PC-3 (cell line): ENCODE data around the gene ST6GALNAC6. TPM values are rescaled to one million over a fixed set of nuclear protein-coding genes. Genes with fewer than 3 reads are reported as not detected.
"Not testable (repeated sequence)": the region's sequence is repeated elsewhere in the genome, so short reads cannot be mapped to it uniquely, and the experiment has no call there.

Source experiments
- ATAC-seq: fragments of 200-7000 bp; cut with Tn5 transposase; 2 replicates; pipeline ENCODE4 v1.9.1; 2020; ENCODE audit warnings: mild to moderate bottlenecking, moderate library complexity
- BruUV-seq: library from RNA; stranded (reverse); fragments of 400-500 nt; replicated peaks from 2 replicates; lab custom pipeline; 2021; lab: Mats Ljungman, UMichigan
- CTCF ChIA-PET: fragments of 300-600 bp; sonication (Branson Sonifier 250); formaldehyde crosslinking; loops from one replicate; lab custom pipeline; 2022; ENCODE audit warnings: antibody characterized with exemption; lab: Charles Lee
- POLR2A ChIA-PET: fragments of 300-600 bp; sonication (Branson Sonifier 250); formaldehyde crosslinking; loops from one replicate; lab custom pipeline; 2022; ENCODE audit warnings: antibody characterized with exemption; ENCODE audit not compliant: unreplicated experiment; lab: Charles Lee
- DNase-seq: peaks from one replicate; pipeline ENCODE4 v3.0.0-alpha.2; 2015
- H2AFZ ChIP-seq: fragments of 300-600 bp; sonication (generic); 2 replicates; pipeline ENCODE4 v1.6.0; 2016; ENCODE audit warnings: antibody characterized with exemption, low read length
- H3F3A ChIP-seq: fragments of 300-600 bp; sonication (generic); one replicate; pipeline ENCODE4 v1.6.0; 2017; ENCODE audit warnings: antibody characterized with exemption, low read length, control low read depth, mild to moderate bottlenecking; ENCODE audit not compliant: unreplicated experiment
- H3K27ac ChIP-seq: fragments of 300-600 bp; sonication (generic); 2 replicates; pipeline ENCODE4 v1.5.1; 2016; ENCODE audit warnings: mild to moderate bottlenecking, low read length
- H3K27me3 ChIP-seq: fragments of 300-600 bp; sonication (generic); 2 replicates; pipeline ENCODE4 v1.6.1; 2016; ENCODE audit warnings: low read length, mixed read lengths
- H3K36me3 ChIP-seq: fragments of 300-600 bp; sonication (generic); 2 replicates; pipeline ENCODE4 v1.6.1; 2016; ENCODE audit warnings: low read depth, mixed run types, low read length, mixed read lengths
- H3K4me1 ChIP-seq: fragments of 300-600 bp; sonication (generic); 2 replicates; pipeline ENCODE4 v1.5.1; 2016; ENCODE audit warnings: low read length; ENCODE audit not compliant: insufficient read depth
- H3K4me2 ChIP-seq: fragments of 300-600 bp; sonication (generic); 2 replicates; pipeline ENCODE4 v1.6.0; 2016; ENCODE audit warnings: low read length
- H3K4me3 ChIP-seq: fragments of 300-600 bp; sonication (generic); 2 replicates; pipeline ENCODE4 v1.5.1; 2016; ENCODE audit warnings: mild to moderate bottlenecking, low read length, mixed read lengths
- H3K79me2 ChIP-seq: fragments of 300-600 bp; sonication (generic); 2 replicates; pipeline ENCODE4 v1.6.1; 2017; ENCODE audit warnings: low read length, mixed read lengths
- H3K9ac ChIP-seq: fragments of 300-600 bp; sonication (generic); 2 replicates; pipeline ENCODE4 v1.6.0; 2016; ENCODE audit warnings: mild to moderate bottlenecking, low read length
- H3K9me2 ChIP-seq: fragments of 300-600 bp; sonication (generic); replicated peaks from 2 replicates; pipeline ENCODE4 v1.6.1; 2016; ENCODE audit warnings: mixed run types, low read length, mixed read lengths
- H3K9me3 ChIP-seq: fragments of 300-600 bp; sonication (generic); 2 replicates; pipeline ENCODE4 v1.6.1; 2016; ENCODE audit warnings: low read length, mixed read lengths
- H4K20me1 ChIP-seq: fragments of 300-600 bp; sonication (generic); 2 replicates; pipeline ENCODE4 v1.6.1; 2016; ENCODE audit warnings: low read length, mixed read lengths
- EZH2 ChIP-seq: fragments of 300-600 bp; sonication (generic); IDR thresholded peaks from one replicate; pipeline ENCODE4 v1.6.1; 2017; ENCODE audit warnings: antibody characterized with exemption, mild to moderate bottlenecking, low read length; ENCODE audit not compliant: unreplicated experiment
- EZH2phosphoT487 ChIP-seq: fragments of 300-600 bp; sonication (generic); IDR thresholded peaks from 2 replicates; pipeline ENCODE4 v1.6.1; 2018; ENCODE audit warnings: mild to moderate bottlenecking, antibody characterized with exemption, low read length, borderline replicate concordance
- intact Hi-C: fragments of 100-400 bp; cut with micrococcal nuclease; formaldehyde crosslinking; loops from 2 replicates; pipeline ENCODE4 v1.9.0; 2023
- total RNA-seq: library from RNA; depleted of rRNA; stranded (reverse); fragments of >200 nt; gene quantifications from 2 replicates; pipeline ENCODE4 v1.2.3, GENCODE V29; 2014
- TF ChIP-seq, protein P1 (sequence below): fragments of 300-600 bp; sonication (generic); conservative IDR thresholded peaks from 2 replicates; pipeline ENCODE4 v1.5.1; 2017; ENCODE audit warnings: antibody characterized with exemption, low read depth, mild to moderate bottlenecking, low read length

Gene ST6GALNAC6
- total RNA-seq, 1 experiment from 2014 or later = 14.5 TPM

GRCh38 chr9:127872369-127873222, 26.8 kb downstream of the ST6GALNAC6 start:
- Histone ChIP-seq H3K4me2 (no peak overlapping the region), H3K79me2 (peaks cover 16% of the 10 kb centered on the region), H3K9me3 (no peaks in the 10 kb centered on the region), H2AFZ (no peak overlapping the region), H3K36me3 (no peaks in the 10 kb centered on the region), H3K27ac (no peak overlapping the region), H3K4me1 (peaks cover 12% of the 10 kb centered on the region), H3F3A (no peaks in the 10 kb centered on the region), H4K20me1 (no peaks in the 10 kb centered on the region), H3K9me2 (no peaks in the 10 kb centered on the region), H3K27me3 (no peaks in the 10 kb centered on the region), H3K9ac (no peak overlapping the region), H3K4me3 (no peak overlapping the region)
- ChIA-PET CTCF (no interaction called here), POLR2A (no interaction called here)
- intact Hi-C loops = no loop called here
- BruUV-seq = no TSS peak
- DNase-seq = no peak
- ATAC-seq = no peak
- TF ChIP-seq EZH2 = no peak
- TF ChIP-seq EZH2phosphoT487 = no peak
- TF ChIP-seq, protein P1, sequence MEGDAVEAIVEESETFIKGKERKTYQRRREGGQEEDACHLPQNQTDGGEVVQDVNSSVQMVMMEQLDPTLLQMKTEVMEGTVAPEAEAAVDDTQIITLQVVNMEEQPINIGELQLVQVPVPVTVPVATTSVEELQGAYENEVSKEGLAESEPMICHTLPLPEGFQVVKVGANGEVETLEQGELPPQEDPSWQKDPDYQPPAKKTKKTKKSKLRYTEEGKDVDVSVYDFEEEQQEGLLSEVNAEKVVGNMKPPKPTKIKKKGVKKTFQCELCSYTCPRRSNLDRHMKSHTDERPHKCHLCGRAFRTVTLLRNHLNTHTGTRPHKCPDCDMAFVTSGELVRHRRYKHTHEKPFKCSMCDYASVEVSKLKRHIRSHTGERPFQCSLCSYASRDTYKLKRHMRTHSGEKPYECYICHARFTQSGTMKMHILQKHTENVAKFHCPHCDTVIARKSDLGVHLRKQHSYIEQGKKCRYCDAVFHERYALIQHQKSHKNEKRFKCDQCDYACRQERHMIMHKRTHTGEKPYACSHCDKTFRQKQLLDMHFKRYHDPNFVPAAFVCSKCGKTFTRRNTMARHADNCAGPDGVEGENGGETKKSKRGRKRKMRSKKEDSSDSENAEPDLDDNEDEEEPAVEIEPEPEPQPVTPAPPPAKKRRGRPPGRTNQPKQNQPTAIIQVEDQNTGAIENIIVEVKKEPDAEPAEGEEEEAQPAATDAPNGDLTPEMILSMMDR = no peak

DNA sequence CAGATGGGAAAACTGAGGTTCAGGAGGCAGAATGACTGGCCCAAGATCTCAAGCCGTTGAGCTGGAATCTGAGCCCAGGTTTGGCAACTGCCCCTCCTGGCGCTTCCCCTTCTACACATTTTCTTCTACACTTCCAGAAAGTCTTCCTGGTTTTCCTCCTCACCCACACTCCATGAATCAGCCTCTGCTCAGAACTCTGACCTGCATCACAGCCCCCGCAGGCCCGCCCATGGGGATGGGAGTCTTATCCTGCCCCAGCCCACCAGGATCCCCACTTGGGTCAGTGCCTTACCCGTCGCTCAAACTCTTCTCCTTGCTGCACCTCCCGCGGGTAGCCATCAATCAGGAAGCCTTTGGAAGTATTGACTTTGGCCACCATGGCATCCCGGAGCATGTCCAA, 27.9 kb downstream of the ST6GALNAC6 start:
- Histone ChIP-seq H3F3A (no peaks in the 10 kb centered on the region), H3K9me2 (no peaks in the 10 kb centered on the region), H3K9me3 (no peaks in the 10 kb centered on the region), H4K20me1 (no peaks in the 10 kb centered on the region), H2AFZ (no peak overlapping the region), H3K4me1 (peaks cover 12% of the 10 kb centered on the region), H3K4me3 (no peak overlapping the region), H3K27me3 (no peaks in the 10 kb centered on the region), H3K9ac (no peak overlapping the region), H3K79me2 (peaks cover 10% of the 10 kb centered on the region), H3K27ac (no peak overlapping the region), H3K4me2 (no peak overlapping the region), H3K36me3 (no peaks in the 10 kb centered on the region)
- TF ChIP-seq EZH2 (no peak), EZH2phosphoT487 (no peak)
- TF ChIP-seq, protein P1 = no peak
- DNase-seq = no peak
- intact Hi-C loops = loop anchor here (2.0 kb wide), 1 partner anchor 85 kb away; the partner anchor contains the start of gene CDK9
- no peak for ATAC-seq
- no TSS peak for BruUV-seq
- ChIA-PET POLR2A (no interaction called here), CTCF (no interaction called here)

GRCh38 chr9:127870887-127871286, 28.5 kb downstream of the ST6GALNAC6 start:
- Histone ChIP-seq H3K4me2 (no peak overlapping the region), H3K79me2 (peaks cover 4% of the 10 kb centered on the region), H3K4me1 (peaks cover 12% of the 10 kb centered on the region), H3K4me3 (no peak overlapping the region), H4K20me1 (no peaks in the 10 kb centered on the region), H3K27ac (no peak overlapping the region), H3K9ac (no peak overlapping the region), H3F3A (no peaks in the 10 kb centered on the region), H3K27me3 (no peaks in the 10 kb centered on the region), H3K9me3 (no peaks in the 10 kb centered on the region), H3K9me2 (no peaks in the 10 kb centered on the region), H2AFZ (no peak overlapping the region), H3K36me3 (no peaks in the 10 kb centered on the region)
- BruUV-seq = no TSS peak
- ChIA-PET POLR2A (no interaction called here), CTCF (no interaction called here)
- DNase-seq (no peak), ATAC-seq (no peak)
- TF ChIP-seq EZH2phosphoT487 (no peak), EZH2 (no peak)
- TF ChIP-seq, protein P1 = no peak
- intact Hi-C loops = loop anchor here (2.0 kb wide), 1 partner anchor 84 kb away; the partner anchor contains the start of gene CDK9

- H3K9me3 ChIP-seq, H3F3A ChIP-seq, H4K20me1 ChIP-seq, H2AFZ ChIP-seq, H3K79me2 ChIP-seq, H3K27ac ChIP-seq, H3K4me2 ChIP-seq, H3K36me3 ChIP-seq, ATAC-seq, H3K9me2 ChIP-seq, DNase-seq, H3K4me3 ChIP-seq, BruUV-seq, POLR2A ChIA-PET, H3K9ac ChIP-seq, H3K27me3 ChIP-seq: not testable (repeated sequence)
- intact Hi-C loops = loop anchor here (2.0 kb wide), 1 partner anchor 83 kb away; the partner anchor contains the start of gene CDK9
- CTCF ChIA-PET = interaction anchor here (0.7 to 1.5 kb wide), 3 partner anchors 69 to 135 kb away, joined by 4 to 19 read pairs (median 9); partner anchors contain the start of gene TOR2A
- peaks cover 12% of the 10 kb centered on the region for H3K4me1 ChIP-seq
Observed at GRCh38 chr9:127870153-127870491, 29.3 kb downstream of the ST6GALNAC6 start.
